Muscle of arm (tissue), 12 donors: ENCODE results near the gene BUB1B. TPM values are rescaled to one million over a fixed set of nuclear protein-coding genes. Genes with fewer than 3 reads are reported as not detected.

ENCODE experiments used
- DNase-seq: peaks from one replicate; pipeline ENCODE4 v3.0.0-alpha.2; 2013
- polyA plus RNA-seq, 12 donors: library from polyadenylated mRNA; unstranded; fragments of 120-200 nt; gene quantifications; one replicate each; pipeline ENCODE4 v1.2.1, GENCODE V29; 2013; ENCODE audit not compliant: insufficient read length in 12 of 12

Gene BUB1B
- polyA plus RNA-seq, 12 donors, result 7.8 to 27.8 (median 16.0) TPM; not detected in 1

GRCh38 chr15:40240619-40241221 is 79.9 kb downstream of the BUB1B start:
- DNase-seq, result no peak

GRCh38 chr15:40241269-40242212 is 80.7 kb downstream of the BUB1B start:
- no peak for DNase-seq

- no peak for DNase-seq
These were observed 81.3 kb downstream of the BUB1B start for GRCh38 chr15:40242213-40242599.

- DNase-seq, result no peak
These were observed 81.7 kb downstream of the BUB1B start for GRCh38 chr15:40242601-40243000.

GRCh38 chr15:40243126-40243810 is 82.4 kb downstream of the BUB1B start:
- DNase-seq, result no peak

- no peak for DNase-seq
These were observed 84.2 kb downstream of the BUB1B start for GRCh38 chr15:40244961-40245523.

- DNase-seq, result no peak
These were observed 85.0 kb downstream of the BUB1B start for GRCh38 chr15:40245666-40246450.

- DNase-seq, result no peak
These were observed 85.8 kb downstream of the BUB1B start for GRCh38 chr15:40246496-40247280.

GRCh38 chr15:40247406-40247971 is 86.6 kb downstream of the BUB1B start:
- no peak for DNase-seq

GRCh38 chr15:40248006-40248783 is 87.3 kb downstream of the BUB1B start:
- DNase-seq, result no peak

- no peak for DNase-seq
These were observed 88.8 kb downstream of the BUB1B start for GRCh38 chr15:40249477-40250303.

GRCh38 chr15:40250304-40250656 is 89.4 kb downstream of the BUB1B start:
- no peak for DNase-seq

- no peak for DNase-seq
These were observed 90.1 kb downstream of the BUB1B start for GRCh38 chr15:40250771-40251483.

- DNase-seq, result no peak
These were observed 90.7 kb downstream of the BUB1B start for GRCh38 chr15:40251486-40252140.

GRCh38 chr15:40252141-40252437 is 91.2 kb downstream of the BUB1B start:
- DNase-seq, result no peak

- DNase-seq, result no peak
These were observed 91.7 kb downstream of the BUB1B start for GRCh38 chr15:40252438-40253166.
